ENCODE results near the gene NUP93.
A peak's percentile ranks its signal among the peaks of the same experiment; 100 is the strongest.
"Not testable (repeated sequence)": the region's sequence is repeated elsewhere in the genome, so short reads cannot be mapped to it uniquely, and the experiment has no call there.

Gene NUP93

GRCh38 chr16:56849690-56850680 is 120.1 kb downstream of the NUP93 start:
- no peak for DNase-seq (ENCODE audit: low spot score)

GRCh38 chr16:56851671-56852400 is 121.9 kb downstream of the NUP93 start:
- DNase-seq (ENCODE audit: low spot score) = peak; percentile 43

GRCh38 chr16:56852401-56852730 is 122.4 kb downstream of the NUP93 start:
- DNase-seq (ENCODE audit: low spot score) = no peak

- DNase-seq (ENCODE audit: low spot score) = no peak
Measured at GRCh38 chr16:56852968-56853367, 123.0 kb downstream of the NUP93 start.

GRCh38 chr16:56855201-56855600 is 125.3 kb downstream of the NUP93 start:
- DNase-seq (ENCODE audit: low spot score) = no peak

GRCh38 chr16:56855946-56856345 is 126.0 kb downstream of the NUP93 start:
- DNase-seq (ENCODE audit: low spot score) = no peak

GRCh38 chr16:56856876-56857447 is 127.0 kb downstream of the NUP93 start:
- DNase-seq (ENCODE audit: low spot score) = no peak

- DNase-seq (ENCODE audit: low spot score) = no peak
Measured at GRCh38 chr16:56858374-56858773, 128.4 kb downstream of the NUP93 start.

GRCh38 chr16:56859636-56860035 is 129.7 kb downstream of the NUP93 start:
- no peak for DNase-seq (ENCODE audit: low spot score)

- DNase-seq (ENCODE audit: low spot score) = no peak
Measured at GRCh38 chr16:56860226-56861020, 130.5 kb downstream of the NUP93 start.

- no peak for DNase-seq (ENCODE audit: low spot score)
Measured at GRCh38 chr16:56861092-56861610, 131.2 kb downstream of the NUP93 start.

GRCh38 chr16:56861756-56862155 is 131.8 kb downstream of the NUP93 start:
- no peak for DNase-seq (ENCODE audit: low spot score)

GRCh38 chr16:56862776-56863175 is 132.8 kb downstream of the NUP93 start:
- no peak for DNase-seq (ENCODE audit: low spot score)

- no peak for DNase-seq (ENCODE audit: low spot score)
Measured at GRCh38 chr16:56864960-56865359, 135.0 kb downstream of the NUP93 start, which contains the start of gene SLC12A3. SLC12A3 (plus strand) TSS chr16:56865207; CDS start chr16:56865236, 29 bp downstream.

GRCh38 chr16:56865394-56866062 is 135.6 kb downstream of the NUP93 start:
- DNase-seq (ENCODE audit: low spot score) = no peak

GRCh38 chr16:56866955-56867830 is 137.3 kb downstream of the NUP93 start:
- peak; percentile 76 for DNase-seq (ENCODE audit: low spot score)

GRCh38 chr16:56868175-56868574 is 138.2 kb downstream of the NUP93 start:
- no peak for DNase-seq (ENCODE audit: low spot score)

GRCh38 chr16:56868766-56869165 is 138.8 kb downstream of the NUP93 start:
- DNase-seq (ENCODE audit: low spot score) = not testable (repeated sequence)

GRCh38 chr16:56869513-56870275 is 139.8 kb downstream of the NUP93 start:
- DNase-seq (ENCODE audit: low spot score) = no peak
